Measurements from ENCODE around the gene GALK2.
"Not testable (repeated sequence)": the region's sequence is repeated elsewhere in the genome, so short reads cannot be mapped to it uniquely, and the experiment has no call there.

GALK2 gene

DNA sequence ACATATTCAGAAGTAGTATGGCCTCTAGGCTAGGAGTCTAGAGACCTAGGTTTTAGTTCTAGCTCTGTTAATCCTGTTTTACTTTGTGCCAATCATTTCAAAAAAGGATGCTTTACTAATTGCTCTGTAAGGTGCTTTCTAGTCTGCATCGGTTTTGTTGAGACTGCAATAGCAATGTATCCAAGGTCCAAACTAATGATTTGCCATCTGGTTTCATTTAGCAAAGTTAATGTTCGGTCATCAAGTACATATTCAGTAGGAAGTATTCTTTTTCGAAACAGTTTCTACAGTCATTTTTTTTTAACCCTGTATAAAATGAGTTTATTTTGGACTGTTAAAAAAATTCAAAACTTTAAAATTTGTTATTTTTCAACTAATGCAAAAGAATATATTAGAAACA lies 2.0 kb upstream of the GALK2 start:
- no peak for DNase-seq

GRCh38 chr15:49171790-49172189 lies 1.7 kb downstream of the GALK2 start:
- DNase-seq, result no peak

- DNase-seq, result no peak
Measured at GRCh38 chr15:49174902-49175301, 4.9 kb downstream of the GALK2 start.

DNA sequence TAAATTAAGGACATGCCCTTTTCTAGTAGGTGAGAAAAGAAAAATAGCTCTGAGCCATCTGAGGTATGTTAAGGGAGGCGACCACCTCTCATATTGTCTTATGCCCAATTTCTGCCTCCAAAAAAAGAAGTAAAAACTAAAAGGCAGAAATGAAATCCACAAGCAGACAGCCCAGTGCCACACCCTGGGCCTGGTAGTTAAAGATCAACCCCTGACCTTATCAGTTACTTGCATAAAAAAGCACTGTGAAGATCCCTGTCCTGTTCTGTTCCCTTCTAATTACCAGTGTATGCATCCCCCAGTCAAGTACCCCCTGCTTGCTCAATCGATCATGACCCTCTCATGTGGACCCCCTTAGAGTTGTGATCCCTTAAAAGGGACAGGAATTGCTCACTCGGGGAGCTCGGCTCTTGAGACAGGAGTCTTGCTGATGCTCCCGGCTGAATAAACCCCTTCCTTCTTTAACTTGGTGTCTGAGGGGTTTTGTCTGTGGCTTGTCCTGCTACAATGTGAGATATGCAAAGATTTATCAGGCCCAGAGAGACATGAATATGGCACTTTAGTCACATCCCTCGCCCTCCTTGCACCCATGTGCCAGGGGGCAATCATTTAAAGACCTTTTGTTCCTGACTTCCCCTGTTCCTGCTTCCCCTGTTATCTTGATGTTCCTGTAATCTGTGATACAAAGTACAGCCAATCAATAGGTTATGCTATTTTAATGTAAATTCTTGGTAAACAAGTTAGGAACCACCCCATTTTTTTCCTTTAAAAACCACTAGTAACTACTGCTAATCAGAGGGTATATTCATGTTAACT lies 5.7 kb downstream of the GALK2 start:
- DNase-seq, result not testable (repeated sequence)

DNA sequence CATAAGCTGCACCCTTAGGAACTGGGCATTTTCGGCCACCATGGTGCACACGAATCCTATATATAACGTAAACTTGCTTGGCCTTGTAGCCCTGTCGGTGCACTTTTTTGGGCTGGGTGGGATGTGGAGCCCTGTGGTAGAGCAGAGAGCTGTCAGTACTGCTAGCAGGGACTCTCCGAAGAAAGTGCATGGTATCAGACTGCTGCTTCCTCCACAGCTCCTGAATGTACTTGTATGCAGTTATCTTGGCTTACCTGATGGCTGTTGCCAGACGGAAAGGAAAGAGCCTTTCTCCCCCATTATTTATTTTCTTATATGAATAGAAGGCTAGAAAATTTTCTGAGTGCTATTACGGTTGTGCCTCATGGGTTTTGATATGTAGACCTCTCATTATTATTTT lies 8.4 kb downstream of the GALK2 start:
- no peak for DNase-seq

GRCh38 chr15:49179433-49180190 lies 9.6 kb downstream of the GALK2 start:
- DNase-seq, result no peak

DNA sequence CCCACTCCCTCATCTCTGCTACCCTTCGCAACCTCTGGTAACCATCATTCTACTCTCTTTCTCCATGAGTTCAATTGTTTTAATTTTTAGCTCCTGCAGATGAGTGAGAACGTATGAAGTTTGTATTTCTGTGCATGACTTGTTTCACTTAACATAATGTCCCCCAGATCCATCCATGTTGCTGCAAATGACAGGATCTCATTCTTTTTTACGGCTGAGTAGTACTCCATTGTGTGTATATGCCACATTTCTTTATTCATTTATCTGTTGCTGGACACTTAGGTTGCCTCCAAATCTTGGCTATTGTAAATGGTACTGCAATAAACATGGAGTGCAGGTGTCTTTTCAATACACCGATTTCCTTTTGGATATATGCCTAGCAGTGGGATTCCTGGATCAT lies 12.1 kb downstream of the GALK2 start:
- no peak for DNase-seq

GRCh38 chr15:49183741-49184140 lies 13.7 kb downstream of the GALK2 start:
- DNase-seq, result not testable (repeated sequence)

DNA sequence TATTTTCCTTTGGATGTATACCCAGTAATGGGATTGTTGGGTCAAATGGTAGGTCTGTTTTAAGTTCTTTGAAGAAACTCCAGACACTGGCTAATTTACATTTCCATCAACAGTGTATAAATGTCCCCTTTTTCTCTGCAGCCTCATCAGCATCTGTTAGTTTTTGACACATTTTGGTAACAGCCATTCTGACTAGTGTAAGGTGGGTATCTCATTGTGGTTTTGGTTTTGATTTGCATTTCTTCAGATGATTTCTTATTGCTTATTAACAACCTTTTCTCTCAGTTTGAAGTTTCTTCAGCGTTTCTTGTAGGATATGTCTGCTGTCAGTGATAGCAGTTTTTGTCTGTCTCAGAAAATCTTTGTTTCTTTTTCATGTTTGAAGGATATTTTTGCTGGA lies 15.4 kb downstream of the GALK2 start:
- no peak for DNase-seq

DNA sequence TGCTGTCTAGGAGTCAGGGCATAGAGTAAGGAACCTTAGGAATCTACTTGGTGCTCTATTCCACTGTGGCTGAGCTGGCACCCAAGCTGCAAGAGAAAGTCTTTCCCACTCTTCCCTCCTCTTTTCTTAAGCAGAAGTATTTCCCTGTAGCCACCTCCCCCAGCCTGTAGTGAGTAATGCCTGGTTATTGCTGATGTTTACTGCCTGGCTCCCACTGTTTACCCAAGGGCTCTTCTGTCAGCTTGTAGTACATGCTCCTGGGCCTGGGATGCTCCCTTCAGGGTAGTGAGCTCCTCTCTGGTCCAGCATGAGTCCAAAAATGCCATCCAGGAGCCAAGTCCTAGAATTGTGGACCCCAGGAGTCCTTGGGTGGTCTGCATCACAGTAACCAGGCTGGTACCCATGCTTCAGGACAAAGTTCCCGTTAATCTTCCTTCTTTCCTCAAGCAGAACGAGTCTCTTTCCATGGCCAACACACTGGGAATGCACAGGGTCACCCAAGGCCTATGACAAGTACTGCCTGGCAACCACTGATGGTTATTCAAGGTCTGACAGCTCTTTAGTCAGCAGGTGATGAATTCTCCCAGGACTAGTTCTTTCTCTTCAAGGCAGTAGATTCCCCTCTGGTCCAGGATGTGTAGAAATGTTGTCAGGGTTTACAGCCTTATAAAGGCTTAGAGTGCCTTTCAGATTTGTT lies 17.6 kb downstream of the GALK2 start:
- DNase-seq, result no peak

DNA sequence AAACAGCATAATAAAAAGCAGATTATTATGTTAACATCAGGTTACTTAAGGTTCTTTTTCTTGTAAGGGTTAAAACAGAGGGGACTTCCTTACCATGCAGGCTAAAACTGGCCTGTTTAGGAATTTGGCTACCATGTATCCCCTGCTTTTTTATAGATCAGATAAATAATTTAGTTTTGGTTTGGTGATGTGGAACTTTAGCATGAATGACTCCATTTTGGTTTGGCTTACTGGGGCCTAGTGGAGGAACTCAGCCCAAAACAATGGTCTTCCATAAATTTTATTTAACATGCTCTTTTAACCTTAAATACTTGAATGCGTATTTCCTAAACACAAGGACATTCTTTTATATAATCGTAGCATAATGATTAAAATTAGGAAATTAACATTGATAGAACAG lies 18.9 kb downstream of the GALK2 start:
- DNase-seq, result no peak

- DNase-seq, result no peak
Measured at GRCh38 chr15:49189631-49190030, 19.6 kb downstream of the GALK2 start.

DNA sequence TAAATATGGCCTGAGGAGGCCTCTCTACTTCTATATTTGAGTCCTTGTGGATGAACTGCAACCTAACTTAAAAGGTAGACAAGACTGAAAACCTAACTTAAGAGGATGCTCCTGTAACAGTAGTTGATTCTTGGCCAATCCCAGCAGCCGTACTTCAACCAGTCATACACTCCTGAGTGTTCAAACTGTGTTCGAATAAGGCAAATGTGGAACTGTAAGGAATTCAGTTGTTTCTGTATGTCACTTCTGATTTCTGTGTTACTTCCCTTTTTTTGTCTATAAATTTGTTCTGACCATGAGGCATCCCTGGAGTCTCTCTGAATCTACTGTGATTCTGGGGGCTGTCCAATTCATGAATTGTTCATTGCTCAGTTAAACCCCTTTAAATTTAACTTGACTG lies 20.5 kb downstream of the GALK2 start:
- no peak for DNase-seq

DNA sequence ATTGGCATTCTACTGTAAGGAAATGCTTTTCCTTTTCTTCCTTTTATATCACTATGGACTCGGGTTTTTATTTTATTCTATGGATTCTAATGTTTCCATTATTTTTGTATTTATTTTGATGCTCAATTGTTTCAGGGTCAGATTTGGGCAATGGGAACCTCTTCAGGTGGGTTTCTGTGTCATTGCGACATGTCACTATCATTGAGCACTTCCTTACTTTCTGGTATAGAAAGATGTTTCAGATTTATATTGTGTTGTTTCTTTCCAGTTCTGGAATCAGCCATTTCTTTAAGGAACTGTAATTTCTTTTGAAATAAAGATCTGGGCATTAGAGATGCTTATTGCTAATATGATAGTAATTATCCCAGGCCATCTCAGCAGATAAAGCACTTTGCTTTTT lies 21.8 kb downstream of the GALK2 start:
- DNase-seq, result no peak

DNA sequence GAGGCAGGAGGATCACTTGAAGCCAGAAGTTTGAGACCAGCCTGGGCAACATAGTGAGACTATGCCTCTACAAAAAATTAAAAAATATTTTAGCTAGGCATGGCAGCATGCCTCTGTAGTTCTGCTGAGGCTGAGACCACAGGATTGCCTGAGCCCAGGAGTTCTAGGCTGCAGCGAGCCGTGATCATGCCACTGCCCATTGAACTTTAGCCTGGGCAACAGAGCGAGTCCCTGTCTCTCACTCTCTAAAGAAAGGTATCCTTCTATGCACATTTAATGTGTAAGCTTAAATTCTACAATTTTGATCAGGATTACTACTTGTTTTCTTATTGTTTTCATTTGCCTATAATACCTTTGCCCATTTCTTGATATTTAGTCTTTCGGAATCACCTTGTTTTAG lies 26.8 kb downstream of the GALK2 start:
- DNase-seq, result no peak

DNA sequence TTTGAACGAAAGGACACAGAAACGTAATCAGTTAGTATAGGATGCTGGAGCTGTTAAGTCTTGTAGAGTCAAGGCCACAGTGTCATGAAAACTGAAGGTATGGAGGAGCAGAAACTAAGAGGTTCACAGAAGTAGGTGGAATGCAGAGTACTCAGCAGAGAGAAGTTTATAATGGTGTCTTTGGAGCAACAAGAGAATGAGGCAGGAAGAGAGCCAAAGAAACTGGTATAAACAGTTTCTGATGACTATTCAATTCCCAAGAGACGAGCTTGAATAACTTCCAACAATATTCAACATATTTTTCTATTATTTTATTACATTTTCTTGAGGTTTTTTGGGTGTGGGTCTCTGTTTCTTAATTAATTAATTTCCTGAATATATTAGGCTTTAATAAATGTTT lies 29.6 kb downstream of the GALK2 start:
- DNase-seq, result no peak

DNA sequence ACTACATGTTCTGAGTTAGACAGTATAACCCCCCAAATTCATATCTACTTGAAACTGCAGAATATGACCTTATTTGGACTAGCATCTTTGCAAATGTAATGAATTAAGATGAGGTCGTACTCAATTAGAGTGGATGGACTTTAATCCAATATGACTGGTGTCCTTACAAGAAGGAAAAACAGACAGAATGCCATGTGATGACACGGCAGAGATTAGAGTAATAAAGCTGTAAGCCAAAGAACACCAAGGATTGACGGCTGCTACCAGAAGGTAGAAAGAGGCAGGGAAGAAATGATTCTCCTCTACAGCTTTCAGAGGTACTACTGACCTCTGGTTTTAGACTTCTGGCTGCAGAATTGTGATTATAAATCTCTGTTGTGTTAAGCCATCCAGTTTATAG lies 30.3 kb downstream of the GALK2 start:
- no peak for DNase-seq

GRCh38 chr15:49208102-49208501 lies 38.1 kb downstream of the GALK2 start:
- DNase-seq, result not testable (repeated sequence)

DNA sequence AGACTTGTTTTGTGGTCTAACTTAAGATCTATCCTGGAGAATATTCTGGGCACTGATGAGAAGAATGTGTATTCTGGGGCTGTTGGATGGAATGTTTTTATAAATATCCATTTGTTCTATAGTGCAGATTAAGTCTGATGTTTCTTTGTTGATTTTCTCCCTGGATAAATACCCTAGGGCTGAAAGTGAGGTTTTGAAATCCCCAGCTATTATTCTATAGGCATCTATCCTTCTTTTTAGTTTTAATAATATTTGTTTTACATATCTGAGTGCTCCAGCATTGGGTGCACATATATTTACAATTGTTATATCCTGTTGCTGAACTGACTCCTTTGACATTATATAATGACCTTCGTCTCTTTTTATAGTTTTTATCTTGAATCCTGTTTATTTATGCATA lies 42.9 kb downstream of the GALK2 start:
- DNase-seq, result no peak

- no peak for DNase-seq
Measured at GRCh38 chr15:49215768-49216739, 46.0 kb downstream of the GALK2 start.

GRCh38 chr15:49223536-49224274 lies 53.7 kb downstream of the GALK2 start:
- no peak for DNase-seq

Data from activated CD4-positive, alpha-beta T cell treated with anti-CD3 and anti-CD28 coated beads, Interleukin-2, amount 50 U/mL, for 1 hour (primary cell).